GM12875 (cell line): ENCODE results near the gene SIGLEC10.

Experiments
- H3K4me3 ChIP-seq: one replicate; pipeline ENCODE4 v1.5.1; 2011; ENCODE audit warnings: low read depth, low read length, control low read depth
- CTCF ChIP-seq: IDR thresholded peaks from 2 replicates; pipeline ENCODE4 v1.5.1; 2011; ENCODE audit warnings: low read depth, mild to moderate bottlenecking, control low read depth, inconsistent platforms, low read length, moderate library complexity, borderline replicate concordance; ENCODE audit not compliant: insufficient read depth

The SIGLEC10 gene

GRCh38 chr19:51389143-51389542 lies 28.3 kb downstream of the SIGLEC10 start:
- no peak overlapping the region for H3K4me3 ChIP-seq
- no peak for TF ChIP-seq CTCF

- H3K4me3 ChIP-seq: no peak within 1 kb of the TSS
- TF ChIP-seq CTCF: no peak
Measured at GRCh38 chr19:51387924-51388389, 29.5 kb downstream of the SIGLEC10 start, which contains the start of gene LIM2. LIM2 (minus strand) TSS chr19:51387974; CDS start chr19:51387443, 531 bp downstream.

GRCh38 chr19:51386882-51387520 lies 30.4 kb downstream of the SIGLEC10 start:
- no peak overlapping the region for H3K4me3 ChIP-seq
- TF ChIP-seq CTCF: no peak

GRCh38 chr19:51382004-51382403 lies 35.4 kb downstream of the SIGLEC10 start:
- H3K4me3 ChIP-seq: no peak overlapping the region
- TF ChIP-seq CTCF: no peak

- H3K4me3 ChIP-seq: no peak overlapping the region
- no peak for TF ChIP-seq CTCF
Measured at GRCh38 chr19:51380379-51380778, 37.1 kb downstream of the SIGLEC10 start.

GRCh38 chr19:51377422-51377821 lies 40.0 kb downstream of the SIGLEC10 start:
- H3K4me3 ChIP-seq: no peak overlapping the region
- TF ChIP-seq CTCF: no peak

GRCh38 chr19:51375504-51376221 lies 41.8 kb downstream of the SIGLEC10 start:
- TF ChIP-seq CTCF: no peak
- no peak overlapping the region for H3K4me3 ChIP-seq
